ENCODE measurements around the gene MACC1.

DNA sequence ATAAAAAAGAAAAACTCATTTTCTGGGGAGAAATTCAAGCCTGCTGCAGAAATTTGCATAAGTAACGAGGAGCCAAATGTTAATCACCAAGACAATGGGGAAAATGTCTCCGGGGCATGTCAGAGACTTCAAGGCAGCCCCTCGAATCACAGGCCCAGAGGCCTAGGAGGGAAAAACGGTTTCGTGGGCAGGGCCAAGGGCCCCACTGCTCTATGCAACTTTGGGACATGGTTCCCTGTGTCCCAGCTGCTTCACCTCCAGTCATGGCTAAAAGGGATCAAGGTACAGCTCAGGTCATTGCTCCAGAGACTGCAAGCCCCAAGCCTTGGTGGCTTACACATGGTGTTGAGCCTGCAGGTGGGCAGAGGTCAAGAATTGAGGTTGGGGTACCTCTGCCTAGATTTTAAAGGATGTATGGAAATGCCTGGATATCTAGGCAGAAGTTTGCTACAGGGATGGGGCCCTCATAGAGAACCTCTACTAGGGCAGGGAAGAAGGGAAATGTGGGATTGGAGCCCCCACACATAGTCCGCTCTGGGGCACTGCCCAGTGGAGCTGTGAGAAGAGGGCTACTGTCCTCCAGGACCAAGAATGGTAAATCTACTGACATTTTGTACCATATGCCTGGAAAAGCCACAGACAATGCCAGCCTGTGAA, 8.4 kb downstream of the MACC1 start:
- TF ChIP-seq CTCF (IDR thresholded peaks at IDR 0.05) = no peak
- TF ChIP-seq POLR2A (IDR thresholded peaks at IDR 0.05) = no peak

Measured in body of pancreas (tissue), 4 donors.